NT2/D1 (cell line): ENCODE measurements around the gene TIPARP.

Experiments
- DNase-seq: peaks from one replicate; pipeline ENCODE4 v3.0.0-alpha.2; 2011; ENCODE audit warnings: low read depth, low spot score
- H3K27me3 ChIP-seq: 2 replicates; pipeline ENCODE4 v1.6.0; 2011; ENCODE audit warnings: mild to moderate bottlenecking; ENCODE audit not compliant: insufficient read length, insufficient read depth
- H3K36me3 ChIP-seq: 2 replicates; pipeline ENCODE4 v1.6.1; 2011; ENCODE audit warnings: mild to moderate bottlenecking, low read length, mixed read lengths; ENCODE audit not compliant: insufficient read depth, insufficient read length
- H3K4me1 ChIP-seq: 2 replicates; pipeline ENCODE4 v1.5.1; 2011; ENCODE audit not compliant: insufficient read depth, insufficient read length
- H3K4me3 ChIP-seq: 2 replicates; pipeline ENCODE4 v1.5.1; 2011; ENCODE audit warnings: low read depth; ENCODE audit not compliant: insufficient read length
- H3K9ac ChIP-seq: 2 replicates; pipeline ENCODE4 v1.6.0; 2011; ENCODE audit warnings: low read depth; ENCODE audit not compliant: insufficient read length
- H3K9me3 ChIP-seq: 2 replicates; pipeline ENCODE4 v1.5.1; 2011; ENCODE audit warnings: mild to moderate bottlenecking, low read length; ENCODE audit not compliant: insufficient read depth
- SUZ12 ChIP-seq: IDR thresholded peaks from 2 replicates; pipeline ENCODE4 v1.6.1; 2011; ENCODE audit not compliant: insufficient read length, insufficient read depth; ENCODE audit errors: extremely low read depth
- YY1 ChIP-seq: IDR thresholded peaks from 2 replicates; pipeline ENCODE4 v1.6.1; 2011; ENCODE audit not compliant: insufficient read length, insufficient read depth
- ZNF274 ChIP-seq: IDR thresholded peaks from 2 replicates; pipeline ENCODE4 v1.6.1; 2011; ENCODE audit warnings: mild to moderate bottlenecking, low read depth, low read length

TIPARP gene

GRCh38 chr3:156747046-156747445 is 72.7 kb downstream of the TIPARP start:
- no peaks in the 10 kb centered on the region for H3K27me3 ChIP-seq
- H3K9me3 ChIP-seq, result peaks cover 15% of the 10 kb centered on the region
- no peak for TF ChIP-seq SUZ12
- TF ChIP-seq ZNF274, result no peak
- TF ChIP-seq YY1, result no peak
- DNase-seq, result no peak
- H3K36me3 ChIP-seq, result no peaks in the 10 kb centered on the region
- no peak overlapping the region for H3K4me3 ChIP-seq
- H3K4me1 ChIP-seq, result peaks cover 2% of the 10 kb centered on the region
- H3K9ac ChIP-seq, result no peak overlapping the region

- DNase-seq, result no peak
- H3K27me3 ChIP-seq, result no peaks in the 10 kb centered on the region
- no peak for TF ChIP-seq SUZ12
- TF ChIP-seq ZNF274, result no peak
- no peak for TF ChIP-seq YY1
- peaks cover 15% of the 10 kb centered on the region for H3K9me3 ChIP-seq
- peaks cover 2% of the 10 kb centered on the region for H3K4me1 ChIP-seq
- no peak overlapping the region for H3K9ac ChIP-seq
- H3K36me3 ChIP-seq, result no peaks in the 10 kb centered on the region
- no peak overlapping the region for H3K4me3 ChIP-seq
These were observed 74.9 kb downstream of the TIPARP start for GRCh38 chr3:156749244-156749643.

GRCh38 chr3:156750191-156750873 is 75.9 kb downstream of the TIPARP start:
- Histone ChIP-seq H3K9me3 (peaks cover 15% of the 10 kb centered on the region), H3K4me3 (no peak overlapping the region), H3K4me1 (peaks cover 2% of the 10 kb centered on the region), H3K36me3 (no peaks in the 10 kb centered on the region), H3K9ac (peak overlapping the region; percentile 15), H3K27me3 (no peaks in the 10 kb centered on the region)
- no peak for DNase-seq
- no peak for TF ChIP-seq SUZ12

- Histone ChIP-seq H3K4me3 (no peak overlapping the region), H3K4me1 (peaks cover 2% of the 10 kb centered on the region), H3K9ac (peak overlapping the region; percentile 15), H3K27me3 (no peaks in the 10 kb centered on the region), H3K36me3 (no peaks in the 10 kb centered on the region), H3K9me3 (peaks cover 15% of the 10 kb centered on the region)
- DNase-seq, result peak; percentile 36
- no peak for TF ChIP-seq ZNF274
- TF ChIP-seq YY1, result no peak
- no peak for TF ChIP-seq SUZ12
These were observed 76.5 kb downstream of the TIPARP start for GRCh38 chr3:156750874-156751245.

GRCh38 chr3:156751461-156752025 is 77.2 kb downstream of the TIPARP start:
- no peak overlapping the region for H3K4me3 ChIP-seq

More at GRCh38 chr3:156751461-156752025, 77.2 kb downstream of the TIPARP start:
- TF ChIP-seq ZNF274, result no peak
- no peak for TF ChIP-seq SUZ12
- TF ChIP-seq YY1, result no peak
- H3K4me1 ChIP-seq, result peaks cover 2% of the 10 kb centered on the region
- peak; percentile 87 for DNase-seq
- H3K36me3 ChIP-seq, result no peaks in the 10 kb centered on the region
- no peak overlapping the region for H3K9ac ChIP-seq
- peaks cover 12% of the 10 kb centered on the region for H3K9me3 ChIP-seq
- no peaks in the 10 kb centered on the region for H3K27me3 ChIP-seq
